Measurements from ENCODE around the gene CACNG4.

The CACNG4 gene

DNA sequence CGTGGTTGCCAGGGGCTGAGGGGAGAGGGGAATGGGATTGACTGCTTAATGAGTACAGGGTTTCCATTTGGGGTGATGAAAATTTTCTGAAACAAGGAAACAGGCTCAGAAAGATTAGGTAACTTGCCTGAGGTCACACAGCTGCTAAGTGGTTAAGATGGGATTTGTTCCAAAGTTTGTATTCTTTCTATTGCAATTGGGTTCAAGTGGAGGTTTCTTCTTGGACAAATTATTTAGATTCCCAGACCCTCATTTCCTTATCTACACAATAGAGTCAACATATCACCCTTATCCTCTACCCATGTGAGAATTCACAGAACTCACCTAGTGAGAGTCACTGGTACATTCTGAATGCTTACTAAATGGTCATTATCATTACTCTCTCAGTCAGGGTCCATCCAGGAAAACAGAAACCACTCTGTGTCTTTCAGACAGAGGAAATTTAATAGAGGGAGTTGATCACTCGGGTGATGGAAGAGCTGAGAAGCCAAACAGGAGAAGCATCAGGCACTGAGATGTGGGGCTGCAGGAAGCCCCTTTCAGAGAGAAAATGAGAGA, 22.6 kb downstream of the CACNG4 start:
- H3K9me3 ChIP-seq, result no peaks in the 10 kb centered on the region; the same call in 1 of the 2 replicates
- DNase-seq, result no peak
- H3K36me3 ChIP-seq, result peaks cover 12% of the 10 kb centered on the region
- H3K4me1 ChIP-seq, result no peaks in the 10 kb centered on the region; the same call in 1 of the 2 replicates
- no peaks in the 10 kb centered on the region for H3K27me3 ChIP-seq
- TF ChIP-seq, protein P1, sequence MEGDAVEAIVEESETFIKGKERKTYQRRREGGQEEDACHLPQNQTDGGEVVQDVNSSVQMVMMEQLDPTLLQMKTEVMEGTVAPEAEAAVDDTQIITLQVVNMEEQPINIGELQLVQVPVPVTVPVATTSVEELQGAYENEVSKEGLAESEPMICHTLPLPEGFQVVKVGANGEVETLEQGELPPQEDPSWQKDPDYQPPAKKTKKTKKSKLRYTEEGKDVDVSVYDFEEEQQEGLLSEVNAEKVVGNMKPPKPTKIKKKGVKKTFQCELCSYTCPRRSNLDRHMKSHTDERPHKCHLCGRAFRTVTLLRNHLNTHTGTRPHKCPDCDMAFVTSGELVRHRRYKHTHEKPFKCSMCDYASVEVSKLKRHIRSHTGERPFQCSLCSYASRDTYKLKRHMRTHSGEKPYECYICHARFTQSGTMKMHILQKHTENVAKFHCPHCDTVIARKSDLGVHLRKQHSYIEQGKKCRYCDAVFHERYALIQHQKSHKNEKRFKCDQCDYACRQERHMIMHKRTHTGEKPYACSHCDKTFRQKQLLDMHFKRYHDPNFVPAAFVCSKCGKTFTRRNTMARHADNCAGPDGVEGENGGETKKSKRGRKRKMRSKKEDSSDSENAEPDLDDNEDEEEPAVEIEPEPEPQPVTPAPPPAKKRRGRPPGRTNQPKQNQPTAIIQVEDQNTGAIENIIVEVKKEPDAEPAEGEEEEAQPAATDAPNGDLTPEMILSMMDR (IDR thresholded peaks at IDR 0.05; ENCODE audit: low read depth, low read length), result no peak
- H3K4me3 ChIP-seq (ENCODE audit: low read depth, low read length), result no peak overlapping the region

DNA sequence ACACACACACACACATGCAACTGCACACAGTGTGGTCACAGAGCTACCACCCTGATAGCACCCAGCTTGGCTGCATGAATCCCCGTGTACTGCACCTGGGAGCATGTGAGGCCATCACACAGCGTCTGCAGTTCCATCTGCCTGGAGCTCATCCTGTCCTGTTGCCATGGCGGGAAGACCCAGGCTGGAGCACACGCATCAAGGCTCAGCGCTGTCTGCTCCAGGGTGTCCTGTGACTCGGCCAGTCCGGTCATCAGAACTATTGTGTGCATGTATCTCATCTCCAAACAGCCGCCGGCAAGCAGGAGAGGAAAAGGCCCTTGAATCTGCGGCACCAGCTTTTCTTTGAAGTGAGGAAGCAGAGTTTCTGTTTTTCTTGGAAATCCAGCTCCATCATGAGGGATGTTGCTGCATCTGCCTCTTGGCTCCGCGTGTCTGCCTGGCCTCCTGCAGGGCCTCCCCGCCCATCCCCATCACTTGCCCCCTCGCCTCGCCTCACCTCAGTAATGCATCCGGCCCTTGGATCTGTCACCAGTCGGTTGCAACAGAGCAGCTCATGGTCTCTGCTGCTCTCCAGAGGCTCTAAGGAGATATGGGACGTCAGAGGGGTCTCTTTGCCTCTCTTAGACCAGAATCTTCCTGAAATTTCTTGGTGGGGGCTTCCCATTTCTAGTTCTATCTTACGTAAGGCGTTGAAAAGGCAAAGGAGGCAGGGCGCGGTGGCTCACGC, 23.7 kb downstream of the CACNG4 start:
- DNase-seq, result peak; percentile 77
- no peak overlapping the region; the same call in 1 of the 2 replicates for H3K4me3 ChIP-seq (ENCODE audit: low read depth, low read length)
- no peaks in the 10 kb centered on the region; the same call in 1 of the 2 replicates for H3K4me1 ChIP-seq
- H3K27me3 ChIP-seq, result no peaks in the 10 kb centered on the region
- TF ChIP-seq, protein P1 (IDR thresholded peaks at IDR 0.05; ENCODE audit: low read depth, low read length), result peak; percentile 55
- peaks cover 10% of the 10 kb centered on the region for H3K36me3 ChIP-seq
- H3K9me3 ChIP-seq, result no peaks in the 10 kb centered on the region

DNA sequence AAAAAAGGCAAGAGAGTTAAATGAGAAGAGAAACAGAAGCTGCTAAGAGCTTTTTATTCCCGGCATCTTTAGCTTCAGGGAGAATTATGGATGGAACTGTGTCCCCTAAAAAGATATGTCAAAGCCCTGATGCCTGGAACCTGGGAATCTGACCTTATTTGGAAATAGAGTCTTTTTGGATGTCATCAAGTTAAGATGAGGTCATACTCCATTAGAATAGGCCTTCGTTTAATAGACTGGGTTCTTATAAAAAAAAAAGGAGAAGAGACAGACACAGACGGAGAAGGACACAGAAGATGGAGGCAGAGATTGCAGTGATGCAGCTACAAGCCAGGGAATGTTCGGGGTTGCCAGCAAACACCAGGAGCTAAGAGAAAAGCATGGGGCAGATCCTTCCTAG, 24.6 kb downstream of the CACNG4 start:
- Histone ChIP-seq H3K4me1 (no peaks in the 10 kb centered on the region; the same call in 1 of the 2 replicates), H3K4me3 (ENCODE audit: low read depth, low read length) (no peak overlapping the region), H3K36me3 (peaks cover 10% of the 10 kb centered on the region), H3K9me3 (no peaks in the 10 kb centered on the region), H3K27me3 (no peaks in the 10 kb centered on the region)
- TF ChIP-seq, protein P1 (IDR thresholded peaks at IDR 0.05; ENCODE audit: low read depth, low read length), result no peak
- DNase-seq, result no peak

DNA sequence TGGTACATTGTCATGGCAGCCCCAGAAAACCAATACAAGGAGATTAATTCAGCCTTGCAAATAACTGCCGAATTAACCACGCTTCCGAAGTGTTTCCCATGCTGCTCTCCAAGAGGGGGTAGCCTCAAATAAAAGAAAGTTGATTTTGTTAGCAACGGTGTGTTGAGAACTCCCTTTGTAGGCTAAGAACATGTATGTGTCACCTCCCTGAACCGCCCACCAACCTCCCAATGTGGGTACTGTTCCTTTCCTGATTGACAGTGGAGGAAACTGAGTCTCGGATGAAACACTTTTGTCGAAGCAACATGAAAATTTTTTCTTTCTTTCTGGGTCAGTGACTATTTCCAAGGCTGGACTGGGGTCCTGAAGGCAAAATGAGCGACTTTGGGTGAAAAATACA, 25.1 kb downstream of the CACNG4 start:
- no peaks in the 10 kb centered on the region for H3K27me3 ChIP-seq
- TF ChIP-seq, protein P1 (IDR thresholded peaks at IDR 0.05; ENCODE audit: low read depth, low read length), result no peak
- no peaks in the 10 kb centered on the region for H3K9me3 ChIP-seq
- no peak for DNase-seq
- no peaks in the 10 kb centered on the region; the same call in 1 of the 2 replicates for H3K4me1 ChIP-seq
- peaks cover 6% of the 10 kb centered on the region for H3K36me3 ChIP-seq
- no peak overlapping the region for H3K4me3 ChIP-seq (ENCODE audit: low read depth, low read length)

DNA sequence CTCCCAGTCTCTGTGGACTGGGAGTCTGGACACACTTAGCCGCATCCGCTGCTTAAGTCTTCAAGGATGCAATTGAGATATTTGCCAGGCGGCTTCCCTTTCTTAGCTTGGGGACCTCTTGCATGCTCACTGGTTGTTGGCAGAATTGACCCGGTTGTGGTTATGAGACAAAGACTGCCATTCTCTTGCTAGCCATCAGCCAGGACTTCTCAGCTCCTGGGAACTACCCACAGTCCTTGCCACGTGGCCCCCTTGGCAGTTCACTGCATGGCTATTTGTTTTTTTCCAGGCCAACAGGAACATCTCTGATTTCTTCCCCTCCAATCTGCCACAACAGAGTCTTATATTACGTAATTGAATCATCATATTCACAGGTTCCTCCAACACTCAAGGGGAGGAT, 25.5 kb downstream of the CACNG4 start:
- Histone ChIP-seq H3K36me3 (peaks cover 3% of the 10 kb centered on the region; the same call in 1 of the 2 replicates), H3K27me3 (no peaks in the 10 kb centered on the region), H3K4me1 (no peaks in the 10 kb centered on the region; the same call in 1 of the 2 replicates), H3K9me3 (no peaks in the 10 kb centered on the region), H3K4me3 (ENCODE audit: low read depth, low read length) (no peak overlapping the region)
- TF ChIP-seq, protein P1 (IDR thresholded peaks at IDR 0.05; ENCODE audit: low read depth, low read length), result no peak
- DNase-seq, result no peak

DNA sequence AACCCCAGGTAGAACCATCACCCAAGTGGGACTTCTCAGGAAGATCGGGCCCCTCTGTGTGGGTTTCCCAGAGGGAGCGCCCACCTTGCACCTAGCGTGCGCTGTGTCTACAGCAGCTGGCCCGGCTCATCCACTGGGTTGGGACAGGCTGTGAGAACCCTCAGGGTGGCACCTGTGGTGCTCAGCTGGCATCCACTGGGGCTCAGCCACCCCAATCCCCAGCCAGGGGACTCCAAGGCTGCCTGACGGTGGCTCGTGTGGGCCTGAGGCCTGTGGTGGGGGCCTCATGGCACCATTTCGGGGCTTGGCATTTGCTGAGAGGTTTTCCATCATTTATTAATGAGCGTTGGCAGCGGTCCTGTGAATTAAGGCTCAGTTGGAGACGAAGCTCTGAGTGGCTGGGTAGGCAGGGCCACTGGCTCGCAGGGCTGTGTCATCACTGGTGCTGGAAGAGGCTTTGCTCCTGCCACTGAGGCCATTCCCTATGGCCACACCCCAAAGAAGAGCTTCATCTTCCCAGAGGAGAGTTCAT, 28.5 kb downstream of the CACNG4 start:
- TF ChIP-seq, protein P1 (IDR thresholded peaks at IDR 0.05; ENCODE audit: low read depth, low read length), result no peak
- Histone ChIP-seq H3K27me3 (no peaks in the 10 kb centered on the region), H3K9me3 (no peaks in the 10 kb centered on the region), H3K4me1 (no peaks in the 10 kb centered on the region; the same call in 1 of the 2 replicates), H3K36me3 (peaks cover 3% of the 10 kb centered on the region; the same call in 1 of the 2 replicates), H3K4me3 (ENCODE audit: low read depth, low read length) (no peak overlapping the region)
- DNase-seq, result no peak

Data from BE2C (cell line).